Measurements from ENCODE around the gene GCNT2. TPM values are rescaled to one million over a fixed set of nuclear protein-coding genes. Genes with fewer than 3 reads are reported as not detected.

The GCNT2 gene
- total RNA-seq, 1 donor from 2014 or later: 17.2 TPM

DNA sequence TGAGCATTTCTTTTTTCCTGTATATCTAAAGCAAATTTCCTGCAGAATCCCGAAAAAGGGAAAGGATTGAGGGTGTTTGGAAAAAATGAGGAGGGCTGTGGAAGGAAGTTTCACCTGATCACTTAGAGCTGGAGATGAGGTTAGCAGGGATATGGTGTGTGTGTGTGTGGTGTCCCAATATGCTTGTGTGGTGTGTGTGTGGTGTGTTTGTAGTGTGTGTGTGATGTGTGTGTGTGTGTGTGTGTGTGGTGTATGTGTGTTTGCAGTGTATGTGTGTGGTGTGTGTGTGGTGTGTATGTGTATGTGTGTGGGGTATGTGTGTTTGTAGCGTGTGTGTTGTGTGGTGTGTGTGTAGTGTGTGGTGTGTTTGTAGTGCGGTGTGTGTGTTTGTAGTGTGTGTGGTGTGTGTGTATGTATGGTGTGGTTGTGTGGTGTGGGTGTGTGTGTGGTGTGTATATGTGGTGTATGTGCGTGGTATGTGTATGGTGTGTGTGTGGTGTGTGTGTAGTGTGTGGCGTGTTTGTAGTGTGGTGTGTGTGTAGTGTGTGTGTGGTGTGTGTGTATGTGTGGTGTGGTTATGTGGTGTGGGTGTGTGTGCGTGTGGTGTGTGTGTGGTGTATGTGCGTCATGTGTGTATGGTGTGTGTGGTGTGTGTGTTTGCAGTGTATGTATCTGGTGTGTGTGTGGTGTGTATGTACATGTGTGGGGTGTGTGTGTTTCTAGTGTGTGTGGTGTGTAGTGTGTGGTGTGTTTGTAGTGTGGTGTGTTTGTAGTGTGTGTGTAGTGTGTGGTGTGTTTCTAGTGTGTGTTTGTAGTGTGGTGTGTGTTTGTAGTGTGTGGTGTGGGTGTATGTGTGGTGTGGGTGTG is 67.6 kb downstream of the GCNT2 start:
- H3K4me1 ChIP-seq: no peaks in the 10 kb centered on the region
- H3K27me3 ChIP-seq: no peaks in the 10 kb centered on the region
- H3K27ac ChIP-seq: no peak overlapping the region
- no peak overlapping the region for H3K4me3 ChIP-seq
- DNase-seq (ENCODE audit: extremely low spot score in 2 of 2): no peak
- intact Hi-C loops (cut with DNase I): no loop called here
- H3K9me3 ChIP-seq: no peaks in the 10 kb centered on the region
- TF ChIP-seq POLR2A (IDR thresholded peaks at IDR 0.05) (no peak), POLR2AphosphoS5 (IDR thresholded peaks at IDR 0.05; ENCODE audit: insufficient read depth in 1 of 2, low read depth in 1 of 2) (no peak)
- TF ChIP-seq, protein P1, sequence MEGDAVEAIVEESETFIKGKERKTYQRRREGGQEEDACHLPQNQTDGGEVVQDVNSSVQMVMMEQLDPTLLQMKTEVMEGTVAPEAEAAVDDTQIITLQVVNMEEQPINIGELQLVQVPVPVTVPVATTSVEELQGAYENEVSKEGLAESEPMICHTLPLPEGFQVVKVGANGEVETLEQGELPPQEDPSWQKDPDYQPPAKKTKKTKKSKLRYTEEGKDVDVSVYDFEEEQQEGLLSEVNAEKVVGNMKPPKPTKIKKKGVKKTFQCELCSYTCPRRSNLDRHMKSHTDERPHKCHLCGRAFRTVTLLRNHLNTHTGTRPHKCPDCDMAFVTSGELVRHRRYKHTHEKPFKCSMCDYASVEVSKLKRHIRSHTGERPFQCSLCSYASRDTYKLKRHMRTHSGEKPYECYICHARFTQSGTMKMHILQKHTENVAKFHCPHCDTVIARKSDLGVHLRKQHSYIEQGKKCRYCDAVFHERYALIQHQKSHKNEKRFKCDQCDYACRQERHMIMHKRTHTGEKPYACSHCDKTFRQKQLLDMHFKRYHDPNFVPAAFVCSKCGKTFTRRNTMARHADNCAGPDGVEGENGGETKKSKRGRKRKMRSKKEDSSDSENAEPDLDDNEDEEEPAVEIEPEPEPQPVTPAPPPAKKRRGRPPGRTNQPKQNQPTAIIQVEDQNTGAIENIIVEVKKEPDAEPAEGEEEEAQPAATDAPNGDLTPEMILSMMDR (IDR thresholded peaks at IDR 0.05): no peak
- H3K36me3 ChIP-seq: no peaks in the 10 kb centered on the region

DNA sequence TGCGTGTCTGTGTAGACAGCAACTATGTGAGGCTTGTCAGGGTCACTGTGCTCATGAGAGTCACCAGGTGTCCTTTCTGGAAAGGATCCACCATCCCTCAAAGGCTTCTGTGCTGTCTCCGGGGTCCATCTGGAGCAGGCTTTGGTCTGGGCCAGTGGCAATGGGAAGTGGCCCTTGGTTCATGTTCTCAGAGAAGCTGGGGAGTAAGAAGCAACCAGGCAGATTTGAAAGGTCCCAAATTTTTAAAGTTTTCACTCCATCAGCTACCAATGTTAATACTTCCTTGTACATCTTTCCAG is 68.2 kb downstream of the GCNT2 start:
- intact Hi-C loops (cut with DNase I): no loop called here
- H3K4me1 ChIP-seq: no peaks in the 10 kb centered on the region
- H3K27ac ChIP-seq: no peak overlapping the region

GRCh38 chr6:10589983-10590382 is 68.8 kb downstream of the GCNT2 start:
- H3K4me1 ChIP-seq: no peaks in the 10 kb centered on the region
- H3K4me3 ChIP-seq: no peak overlapping the region
- H3K9me3 ChIP-seq: no peaks in the 10 kb centered on the region
- no peaks in the 10 kb centered on the region for H3K36me3 ChIP-seq
- TF ChIP-seq, protein P1 (IDR thresholded peaks at IDR 0.05): no peak
- TF ChIP-seq POLR2A (IDR thresholded peaks at IDR 0.05) (no peak), POLR2AphosphoS5 (IDR thresholded peaks at IDR 0.05; ENCODE audit: insufficient read depth in 1 of 2, low read depth in 1 of 2) (no peak)
- H3K27ac ChIP-seq: no peak overlapping the region
- intact Hi-C loops (cut with DNase I): no loop called here
- H3K27me3 ChIP-seq: no peaks in the 10 kb centered on the region
- no peak for DNase-seq (ENCODE audit: extremely low spot score in 2 of 2)

More for the DNA sequence above, 68.2 kb downstream of the GCNT2 start:
- H3K36me3 ChIP-seq: no peaks in the 10 kb centered on the region
- DNase-seq (ENCODE audit: extremely low spot score in 2 of 2): no peak
- H3K9me3 ChIP-seq: no peaks in the 10 kb centered on the region
- no peak for TF ChIP-seq POLR2A (IDR thresholded peaks at IDR 0.05)
- TF ChIP-seq POLR2AphosphoS5 (IDR thresholded peaks at IDR 0.05; ENCODE audit: insufficient read depth in 1 of 2, low read depth in 1 of 2): no peak
- TF ChIP-seq, protein P1 (IDR thresholded peaks at IDR 0.05): no peak
- no peaks in the 10 kb centered on the region for H3K27me3 ChIP-seq
- no peak overlapping the region for H3K4me3 ChIP-seq

DNA sequence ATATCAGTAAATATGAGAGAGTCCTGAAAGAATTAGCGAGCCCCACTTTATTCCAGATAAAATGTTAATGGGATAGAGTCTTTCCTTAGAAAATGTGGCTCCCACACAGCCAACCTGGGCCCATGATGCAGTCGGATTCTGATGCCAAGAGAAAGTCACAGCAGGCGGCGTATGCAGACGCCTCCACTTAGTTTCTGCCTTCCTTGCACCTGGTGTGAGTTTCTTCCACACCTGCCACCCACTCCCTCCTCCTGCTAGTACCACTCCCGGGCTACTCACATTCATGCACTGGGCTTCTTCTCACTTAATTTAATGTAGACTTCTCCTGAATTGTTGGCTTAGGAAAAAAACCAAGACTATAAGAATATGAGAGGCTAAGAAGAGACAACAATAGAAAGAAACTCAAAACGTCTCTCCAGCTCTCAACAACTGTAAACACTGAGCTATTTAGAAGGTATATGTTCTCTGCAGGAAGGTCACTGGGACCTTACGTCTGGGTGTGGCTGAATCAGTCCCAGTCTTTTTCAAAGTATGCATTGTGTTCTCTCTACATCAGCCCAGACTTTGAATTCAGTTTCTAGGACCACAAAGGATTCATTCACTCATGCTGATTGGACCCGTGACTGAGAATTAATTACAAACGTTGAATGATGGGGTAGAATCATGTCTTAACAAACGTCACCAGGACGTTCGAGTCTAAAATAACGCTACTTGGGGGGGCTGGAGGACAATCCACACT is 70.4 kb downstream of the GCNT2 start:
- TF ChIP-seq, protein P1 (IDR thresholded peaks at IDR 0.05): no peak
- no peak for TF ChIP-seq POLR2AphosphoS5 (IDR thresholded peaks at IDR 0.05; ENCODE audit: insufficient read depth in 1 of 2, low read depth in 1 of 2)
- TF ChIP-seq POLR2A (IDR thresholded peaks at IDR 0.05): no peak
- intact Hi-C loops (cut with DNase I): no loop called here

More for the DNA sequence above, 70.4 kb downstream of the GCNT2 start:
- H3K27me3 ChIP-seq: no peaks in the 10 kb centered on the region
- no peak overlapping the region for H3K4me3 ChIP-seq
- H3K9me3 ChIP-seq: no peaks in the 10 kb centered on the region
- DNase-seq (ENCODE audit: extremely low spot score in 2 of 2): no peak
- H3K36me3 ChIP-seq: no peaks in the 10 kb centered on the region
- no peaks in the 10 kb centered on the region for H3K4me1 ChIP-seq
- H3K27ac ChIP-seq: no peak overlapping the region
